Adipocyte (in vitro differentiated cells): ENCODE results near the gene LAPTM4A.
A peak's percentile ranks its signal among the peaks of the same experiment; 100 is the strongest.

Experiments
- DNase-seq: peaks from one replicate; pipeline ENCODE4 v3.0.0-alpha.2; 2015; ENCODE audit warnings: low read depth
- H3K27me3 ChIP-seq: replicated peaks from 2 replicates; pipeline ENCODE4 v1.7.0; 2013; ENCODE audit warnings: mild to moderate bottlenecking, low read length, moderate library complexity; ENCODE audit not compliant: control insufficient read depth, insufficient read depth
- H3K36me3 ChIP-seq: 2 replicates; pipeline ENCODE4 v1.7.0; 2013; ENCODE audit warnings: low read length, mild to moderate bottlenecking, moderate library complexity; ENCODE audit not compliant: control insufficient read depth, insufficient read depth, severe bottlenecking
- H3K4me1 ChIP-seq: 2 replicates; pipeline ENCODE4 v1.7.0; 2013; ENCODE audit warnings: mild to moderate bottlenecking, low read length, moderate library complexity; ENCODE audit not compliant: control insufficient read depth, insufficient read depth
- H3K4me3 ChIP-seq: 2 replicates; pipeline ENCODE4 v1.7.0; 2013; ENCODE audit warnings: mild to moderate bottlenecking, low read length, moderate library complexity
- H3K9ac ChIP-seq: 2 replicates; pipeline ENCODE4 v1.7.0; 2013; ENCODE audit warnings: mild to moderate bottlenecking, low read length, moderate library complexity
- H3K9me3 ChIP-seq: 2 replicates; pipeline ENCODE4 v1.7.0; 2013; ENCODE audit warnings: mild to moderate bottlenecking, low read length, moderate library complexity; ENCODE audit not compliant: control insufficient read depth

The LAPTM4A gene

DNA sequence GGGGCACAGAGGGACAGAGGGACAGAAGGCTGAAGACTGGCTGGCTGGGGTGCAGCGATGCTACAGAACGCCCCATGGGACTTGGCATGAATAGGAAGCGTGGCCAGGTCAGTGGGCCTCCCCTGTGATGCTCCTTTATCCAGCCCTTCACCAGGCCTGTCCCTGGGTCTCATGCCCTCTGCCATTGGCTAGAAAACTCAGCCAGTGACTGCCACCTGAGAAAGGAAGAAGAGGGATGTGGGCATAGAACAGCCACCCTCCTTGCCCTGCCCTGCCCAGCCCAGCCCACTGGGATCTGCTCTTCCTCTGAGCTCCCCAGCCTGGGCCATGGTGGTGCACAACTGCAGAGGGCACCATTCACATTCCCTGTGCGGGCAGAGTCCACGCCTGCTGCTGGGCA is 10.5 kb upstream of the LAPTM4A start:
- no peak for DNase-seq
- no peaks in the 10 kb centered on the region for H3K9me3 ChIP-seq
- H3K9ac ChIP-seq: peak overlapping the region; percentile 52
- H3K27me3 ChIP-seq: no peaks in the 10 kb centered on the region
- peak overlapping the region; percentile 49 for H3K4me3 ChIP-seq
- H3K36me3 ChIP-seq: no peaks in the 10 kb centered on the region
- H3K4me1 ChIP-seq: peaks cover 33% of the 10 kb centered on the region

DNA sequence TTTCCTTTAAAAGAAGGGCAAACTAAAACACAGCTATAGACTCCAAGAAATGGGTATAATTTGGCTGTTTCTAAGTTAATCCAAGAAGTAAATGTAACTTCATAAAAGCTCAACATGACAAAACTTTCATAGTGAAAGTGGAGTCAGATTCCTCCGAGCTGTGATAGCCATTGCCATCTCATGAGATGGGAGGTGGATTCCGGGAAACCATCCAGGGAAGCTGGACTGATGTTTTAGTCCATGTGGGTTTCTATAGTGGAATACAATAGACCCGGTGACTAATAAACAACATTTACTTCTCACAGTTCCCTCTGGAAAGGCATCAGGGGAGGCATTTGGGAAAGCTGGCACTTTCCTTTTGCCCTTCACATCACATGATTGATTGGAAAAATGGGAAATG is 10.0 kb upstream of the LAPTM4A start:
- H3K36me3 ChIP-seq: no peaks in the 10 kb centered on the region
- peak overlapping the region; percentile 28 for H3K9ac ChIP-seq
- no peaks in the 10 kb centered on the region for H3K27me3 ChIP-seq
- H3K4me3 ChIP-seq: peak overlapping the region; percentile 49
- H3K9me3 ChIP-seq: no peaks in the 10 kb centered on the region
- H3K4me1 ChIP-seq: peaks cover 29% of the 10 kb centered on the region
- DNase-seq: no peak

DNA sequence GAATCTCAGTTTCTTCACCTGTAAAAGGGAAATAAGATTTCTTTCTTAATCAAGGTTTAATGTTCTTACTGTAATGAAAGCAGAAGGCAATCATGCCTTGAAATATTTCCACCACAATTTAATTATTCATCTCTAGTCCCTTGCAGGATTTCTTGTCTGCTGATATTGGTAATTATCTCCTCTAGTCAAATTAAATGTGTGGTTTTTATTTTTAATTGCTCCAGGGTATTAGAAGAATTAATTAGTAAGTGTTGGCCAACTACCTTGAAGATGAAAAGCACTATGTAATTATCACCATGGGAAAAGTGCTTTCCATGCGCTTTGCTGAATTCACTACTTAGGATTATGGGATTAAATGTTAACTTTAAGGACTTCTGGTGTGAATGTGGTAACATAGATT is 8.7 kb upstream of the LAPTM4A start:
- no peaks in the 10 kb centered on the region for H3K9me3 ChIP-seq
- peaks cover 20% of the 10 kb centered on the region for H3K4me1 ChIP-seq
- no peaks in the 10 kb centered on the region for H3K27me3 ChIP-seq
- H3K36me3 ChIP-seq: no peaks in the 10 kb centered on the region
- H3K9ac ChIP-seq: no peak overlapping the region
- H3K4me3 ChIP-seq: no peak overlapping the region
- no peak for DNase-seq

DNA sequence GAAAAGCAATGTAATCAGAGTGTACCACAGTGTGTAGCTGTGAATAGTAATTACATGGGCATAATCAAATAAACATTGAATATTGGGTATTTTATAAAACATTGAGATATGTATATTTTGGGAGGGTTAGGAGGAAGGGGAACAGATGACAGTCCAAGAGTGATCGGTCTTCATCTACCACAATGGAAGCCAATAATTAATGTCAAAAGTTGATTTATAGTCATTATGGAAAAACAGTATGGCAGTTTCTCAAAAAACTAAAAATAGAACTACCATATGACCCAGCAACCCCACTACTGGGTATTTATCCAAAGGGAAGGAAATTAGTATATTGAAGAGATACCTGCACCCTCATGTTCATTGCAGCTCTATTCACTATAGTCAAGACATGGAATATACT is 5.8 kb upstream of the LAPTM4A start:
- Histone ChIP-seq H3K36me3 (no peaks in the 10 kb centered on the region), H3K27me3 (no peaks in the 10 kb centered on the region), H3K4me3 (no peak overlapping the region), H3K9ac (no peak overlapping the region), H3K9me3 (no peaks in the 10 kb centered on the region), H3K4me1 (peaks cover 14% of the 10 kb centered on the region)
- no peak for DNase-seq

DNA sequence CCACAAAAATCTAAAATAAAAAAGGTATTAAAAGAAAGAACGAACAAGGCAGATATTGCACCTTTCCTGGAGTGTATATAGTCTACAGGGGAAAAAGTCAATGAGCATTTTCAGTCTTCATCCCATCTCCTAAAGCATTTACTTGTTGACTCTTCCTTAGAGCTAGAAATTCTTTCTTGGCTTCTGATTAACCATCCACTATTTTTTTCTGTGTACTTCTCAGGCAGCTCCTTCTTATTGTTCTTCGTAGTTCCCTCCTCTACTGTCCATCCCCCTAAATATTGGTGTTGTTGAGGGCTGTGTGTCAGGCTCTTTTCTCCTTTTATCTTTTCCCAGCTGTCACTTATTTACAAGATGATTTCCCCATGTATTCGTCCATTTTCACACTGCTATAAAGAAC is 3.5 kb upstream of the LAPTM4A start:
- H3K9ac ChIP-seq: no peak overlapping the region
- DNase-seq: no peak
- H3K36me3 ChIP-seq: no peaks in the 10 kb centered on the region
- no peak overlapping the region for H3K4me3 ChIP-seq
- no peaks in the 10 kb centered on the region for H3K9me3 ChIP-seq
- no peaks in the 10 kb centered on the region for H3K27me3 ChIP-seq
- H3K4me1 ChIP-seq: peaks cover 5% of the 10 kb centered on the region

DNA sequence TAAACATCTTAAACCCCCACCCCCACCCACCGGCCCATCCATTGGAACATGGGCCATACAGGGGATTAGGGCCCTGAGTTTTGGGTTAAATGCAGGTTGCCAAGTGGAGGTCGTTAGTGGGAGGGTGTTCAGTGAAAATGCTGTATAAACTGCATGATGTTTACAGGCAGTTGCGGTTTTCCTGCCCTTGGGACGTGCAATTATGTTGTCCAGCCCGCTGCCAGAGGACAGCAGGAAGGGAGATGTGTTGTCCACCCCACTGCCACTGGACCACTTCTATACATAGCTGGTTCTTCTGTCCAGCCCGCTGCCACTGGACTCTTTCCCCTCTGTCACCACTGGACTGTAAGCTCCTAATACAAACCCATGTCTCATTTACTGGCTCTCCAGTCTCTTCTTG is 2.7 kb upstream of the LAPTM4A start:
- Histone ChIP-seq H3K4me3 (no peak overlapping the region), H3K4me1 (peaks cover 7% of the 10 kb centered on the region), H3K9ac (no peak overlapping the region), H3K27me3 (no peaks in the 10 kb centered on the region), H3K9me3 (no peaks in the 10 kb centered on the region), H3K36me3 (no peaks in the 10 kb centered on the region)
- DNase-seq: no peak

DNA sequence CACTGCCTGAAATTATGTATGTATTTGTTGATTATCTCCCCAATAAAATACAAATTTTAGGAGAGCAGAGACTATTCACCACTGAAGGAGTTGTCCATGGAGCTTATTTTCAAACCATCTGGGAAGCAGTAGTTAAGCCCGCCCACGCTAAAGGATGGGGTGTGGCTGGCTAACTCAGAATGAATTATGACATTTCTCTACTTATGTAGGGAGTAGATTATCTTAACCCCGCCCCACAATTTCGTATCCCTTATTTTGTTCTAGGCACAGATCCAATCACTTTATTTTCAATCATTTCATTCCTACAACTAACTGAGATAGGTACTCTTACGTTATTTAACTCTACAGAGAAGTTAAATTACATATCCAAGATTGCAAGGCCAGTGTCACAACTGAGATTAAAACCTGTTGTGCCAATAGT is 1.4 kb upstream of the LAPTM4A start:
- peak; percentile 93 for DNase-seq
- no peaks in the 10 kb centered on the region for H3K27me3 ChIP-seq
- H3K4me3 ChIP-seq: peak overlapping the region; percentile 100
- H3K9ac ChIP-seq: peak overlapping the region; percentile 99
- H3K36me3 ChIP-seq: no peaks in the 10 kb centered on the region
- H3K4me1 ChIP-seq: peaks cover 20% of the 10 kb centered on the region
- no peaks in the 10 kb centered on the region for H3K9me3 ChIP-seq

DNA sequence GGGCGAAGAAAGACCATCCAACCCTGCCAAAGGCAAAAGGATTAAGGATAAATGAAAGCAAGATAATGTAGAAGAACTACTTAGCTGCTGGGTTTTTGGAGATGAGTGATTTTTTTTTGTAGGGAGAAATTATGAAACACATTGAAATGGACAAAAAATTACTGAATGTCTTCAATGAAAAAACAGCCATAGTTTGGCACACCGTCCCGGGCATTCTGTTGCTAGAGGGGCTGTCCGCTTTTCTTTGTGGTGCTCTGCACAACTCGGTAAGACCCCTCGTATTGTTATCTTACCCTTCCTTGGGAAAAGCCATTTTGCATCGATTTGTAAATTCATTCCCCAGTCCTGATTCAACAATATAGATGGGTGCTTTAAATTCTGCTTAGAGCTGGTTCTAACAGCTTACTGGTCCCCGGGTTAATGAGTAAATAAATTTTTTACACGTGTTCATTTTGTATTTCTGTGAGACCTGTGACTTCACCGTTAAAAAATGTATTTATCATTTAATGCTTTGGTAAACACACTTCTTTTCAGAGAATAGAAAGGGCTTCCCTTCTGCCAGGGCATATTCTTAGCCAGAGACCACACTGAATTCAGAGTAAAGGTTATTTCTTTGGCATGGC is 912 bp upstream of the LAPTM4A start:
- Histone ChIP-seq H3K36me3 (no peaks in the 10 kb centered on the region), H3K9ac (peak overlapping the region; percentile 99), H3K4me3 (peak overlapping the region; percentile 100), H3K4me1 (peaks cover 23% of the 10 kb centered on the region), H3K27me3 (no peaks in the 10 kb centered on the region), H3K9me3 (no peaks in the 10 kb centered on the region)
- peak; percentile 59 for DNase-seq

DNA sequence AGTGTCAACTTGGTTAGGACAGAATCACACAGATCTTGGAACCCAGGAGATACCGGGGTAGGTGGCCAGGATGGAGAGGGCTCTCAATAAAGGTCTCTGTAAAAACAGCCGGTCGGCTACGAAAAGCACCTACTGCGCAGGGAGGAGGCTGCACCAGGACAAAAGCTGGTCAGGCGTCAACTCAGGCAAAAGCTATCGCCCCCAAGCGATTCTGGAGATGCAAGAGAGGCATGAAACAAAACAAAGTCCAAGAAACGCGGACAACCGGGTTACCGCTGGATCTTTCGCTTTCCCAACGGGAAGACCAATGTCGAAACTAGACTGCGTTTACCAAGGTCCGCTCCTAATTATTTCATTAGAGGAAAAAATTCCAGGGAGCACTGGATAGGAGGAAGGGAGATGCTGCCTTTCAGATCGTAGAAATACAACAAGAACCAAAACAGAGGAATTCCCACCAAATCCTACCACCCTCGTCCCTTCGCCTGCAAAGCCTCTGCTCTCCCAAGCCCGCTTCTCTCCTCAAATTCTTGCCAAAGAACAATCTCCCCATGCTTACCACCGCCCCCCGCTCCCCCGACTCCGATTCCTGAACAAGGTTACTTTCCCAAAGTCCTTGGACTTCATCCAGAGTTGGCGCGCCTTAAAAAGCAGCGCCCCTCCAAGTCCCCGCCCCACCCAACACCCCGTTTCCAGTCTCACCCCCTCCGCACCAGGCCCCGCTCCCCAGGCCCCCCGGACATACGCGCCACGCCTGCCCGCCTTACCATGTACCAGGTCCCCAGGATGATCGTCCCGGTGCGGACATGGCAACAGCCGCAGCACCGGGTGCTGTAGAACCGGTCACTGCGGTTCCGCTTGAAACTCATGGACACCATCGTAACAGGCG is 539 bp downstream of the LAPTM4A start:
- peaks cover 27% of the 10 kb centered on the region for H3K4me1 ChIP-seq
- no peaks in the 10 kb centered on the region for H3K27me3 ChIP-seq
- no peaks in the 10 kb centered on the region for H3K9me3 ChIP-seq
- DNase-seq: peak; percentile 84
- H3K4me3 ChIP-seq: peak overlapping the region; percentile 100
- no peaks in the 10 kb centered on the region for H3K36me3 ChIP-seq
- H3K9ac ChIP-seq: peak overlapping the region; percentile 99

DNA sequence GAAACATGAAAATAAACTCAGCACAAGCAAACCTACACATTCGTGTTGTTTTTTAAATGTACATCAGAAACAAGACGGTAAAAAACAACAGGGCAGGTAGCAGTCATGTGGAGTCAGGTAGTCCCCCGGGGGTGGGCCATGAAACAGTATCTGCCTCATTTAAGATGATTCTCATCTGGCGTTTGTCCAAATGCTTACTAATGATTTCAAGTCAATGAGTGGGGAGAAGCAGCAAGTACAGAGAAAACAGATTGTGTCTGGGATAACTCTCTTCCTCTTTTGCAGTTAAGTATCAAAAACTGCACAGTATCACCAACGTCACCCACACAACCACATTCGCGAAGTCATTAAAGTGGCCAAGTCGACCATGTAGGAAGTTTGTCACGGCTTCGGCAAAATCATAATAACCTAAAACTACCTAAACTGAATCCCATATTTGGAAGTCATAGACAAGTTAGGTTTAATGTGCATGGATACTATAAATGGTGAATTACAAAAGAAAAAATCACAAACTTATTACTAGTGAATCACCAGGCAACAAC is 1.3 kb downstream of the LAPTM4A start:
- no peaks in the 10 kb centered on the region for H3K36me3 ChIP-seq
- H3K4me1 ChIP-seq: peaks cover 33% of the 10 kb centered on the region
- H3K9ac ChIP-seq: peak overlapping the region; percentile 99
- no peaks in the 10 kb centered on the region for H3K27me3 ChIP-seq
- peak overlapping the region; percentile 100 for H3K4me3 ChIP-seq
- DNase-seq: peak; percentile 85
- no peaks in the 10 kb centered on the region for H3K9me3 ChIP-seq

DNA sequence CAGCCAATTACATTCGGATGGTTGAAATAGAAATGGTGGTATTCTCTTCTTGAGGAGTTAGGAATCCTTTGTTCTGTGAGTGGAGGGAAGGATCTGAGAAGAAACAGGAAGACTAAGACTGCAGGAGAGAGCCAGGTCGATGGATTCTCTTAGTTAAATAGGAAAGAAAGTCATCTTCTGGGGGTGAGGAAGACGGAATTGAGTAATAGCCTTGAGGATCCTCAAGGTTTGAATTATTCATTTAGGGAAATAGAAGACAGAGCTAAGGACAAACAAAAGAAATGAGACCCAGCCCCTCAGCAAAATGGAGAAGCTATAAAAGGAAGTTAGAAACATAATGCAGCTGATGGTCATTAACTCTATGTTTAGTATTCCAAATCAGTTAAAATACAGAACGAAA is 1.8 kb downstream of the LAPTM4A start:
- Histone ChIP-seq H3K4me3 (peak overlapping the region; percentile 100), H3K4me1 (peaks cover 38% of the 10 kb centered on the region), H3K9ac (peak overlapping the region; percentile 99), H3K36me3 (no peaks in the 10 kb centered on the region), H3K27me3 (no peaks in the 10 kb centered on the region), H3K9me3 (no peaks in the 10 kb centered on the region)
- peak; percentile 60 for DNase-seq
